GM10248 (cell line): ENCODE data around the gene ENHO.

Experiments used
- CTCF ChIA-PET: fragments of 300-600 bp; sonication (Branson Sonifier 250); formaldehyde crosslinking; extraction: SDS; loops from one replicate; lab custom pipeline; 2021; ENCODE audit warnings: antibody characterized with exemption; lab: Yijun Ruan, JAX
- POLR2A ChIA-PET: fragments of 350-650 bp; sonication (Branson Sonifier 250); formaldehyde crosslinking; extraction: SDS; loops from one replicate; lab custom pipeline; 2020; ENCODE audit warnings: antibody characterized with exemption; lab: Yijun Ruan, JAX
- DNase-seq: peaks from one replicate; pipeline ENCODE4 v3.0.0; 2012; ENCODE audit errors: extremely low spot score
- TF ChIP-seq, protein P1 (sequence below): IDR thresholded peaks from 2 replicates; pipeline ENCODE4 v1.5.1; 2012; ENCODE audit warnings: mild to moderate bottlenecking, low read depth; ENCODE audit errors: extremely low read depth, missing control alignments, control extremely low read depth

Gene ENHO

DNA sequence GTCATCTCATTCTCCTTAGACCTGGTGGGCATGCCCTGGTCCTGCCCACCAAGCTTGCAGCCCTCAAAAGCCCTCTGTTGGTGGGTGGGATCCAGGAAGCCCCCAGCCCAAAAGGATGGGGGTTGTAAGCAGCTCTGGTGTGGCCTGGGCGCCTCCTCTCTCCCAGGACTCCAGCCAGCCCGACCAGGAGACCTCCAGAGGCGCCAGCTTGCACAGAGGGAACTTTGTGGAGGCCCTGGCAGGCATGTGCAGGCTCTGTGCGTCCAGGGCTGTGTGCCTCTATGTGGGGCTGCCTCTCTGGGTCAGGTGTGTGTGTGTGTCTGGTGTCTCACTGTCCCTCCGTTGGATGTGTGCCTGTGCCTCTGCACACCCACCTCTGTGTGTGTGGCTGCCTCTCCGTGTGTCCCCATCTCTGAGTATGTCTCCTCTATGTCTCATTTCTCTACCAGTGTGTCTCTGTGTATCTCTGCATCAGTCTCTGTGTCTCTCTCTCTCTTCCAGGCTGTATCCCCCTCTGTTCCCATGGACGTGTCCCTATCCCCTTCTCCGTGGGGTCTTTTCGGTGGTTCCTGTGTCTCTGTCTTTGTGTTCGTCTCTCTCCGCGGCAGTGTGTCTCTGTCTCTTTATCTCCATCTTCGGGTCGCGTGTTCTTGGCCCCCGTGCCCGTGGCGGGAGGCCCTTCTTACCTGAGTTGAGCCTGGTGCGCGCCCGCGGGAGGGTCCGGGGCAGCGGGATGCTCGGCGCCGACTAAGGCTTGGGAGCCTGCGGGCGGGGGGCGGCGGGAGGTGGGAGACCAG lies 501 bp downstream of the ENHO start:
- CTCF ChIA-PET: interaction anchor here (1.3 kb wide), 1 partner anchor 8 kb away, joined by 3 read pairs; no protein-coding TSS in a partner anchor
- POLR2A ChIA-PET: no interaction called here
- TF ChIP-seq, protein P1, sequence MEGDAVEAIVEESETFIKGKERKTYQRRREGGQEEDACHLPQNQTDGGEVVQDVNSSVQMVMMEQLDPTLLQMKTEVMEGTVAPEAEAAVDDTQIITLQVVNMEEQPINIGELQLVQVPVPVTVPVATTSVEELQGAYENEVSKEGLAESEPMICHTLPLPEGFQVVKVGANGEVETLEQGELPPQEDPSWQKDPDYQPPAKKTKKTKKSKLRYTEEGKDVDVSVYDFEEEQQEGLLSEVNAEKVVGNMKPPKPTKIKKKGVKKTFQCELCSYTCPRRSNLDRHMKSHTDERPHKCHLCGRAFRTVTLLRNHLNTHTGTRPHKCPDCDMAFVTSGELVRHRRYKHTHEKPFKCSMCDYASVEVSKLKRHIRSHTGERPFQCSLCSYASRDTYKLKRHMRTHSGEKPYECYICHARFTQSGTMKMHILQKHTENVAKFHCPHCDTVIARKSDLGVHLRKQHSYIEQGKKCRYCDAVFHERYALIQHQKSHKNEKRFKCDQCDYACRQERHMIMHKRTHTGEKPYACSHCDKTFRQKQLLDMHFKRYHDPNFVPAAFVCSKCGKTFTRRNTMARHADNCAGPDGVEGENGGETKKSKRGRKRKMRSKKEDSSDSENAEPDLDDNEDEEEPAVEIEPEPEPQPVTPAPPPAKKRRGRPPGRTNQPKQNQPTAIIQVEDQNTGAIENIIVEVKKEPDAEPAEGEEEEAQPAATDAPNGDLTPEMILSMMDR: no peak
- DNase-seq: no peak

DNA sequence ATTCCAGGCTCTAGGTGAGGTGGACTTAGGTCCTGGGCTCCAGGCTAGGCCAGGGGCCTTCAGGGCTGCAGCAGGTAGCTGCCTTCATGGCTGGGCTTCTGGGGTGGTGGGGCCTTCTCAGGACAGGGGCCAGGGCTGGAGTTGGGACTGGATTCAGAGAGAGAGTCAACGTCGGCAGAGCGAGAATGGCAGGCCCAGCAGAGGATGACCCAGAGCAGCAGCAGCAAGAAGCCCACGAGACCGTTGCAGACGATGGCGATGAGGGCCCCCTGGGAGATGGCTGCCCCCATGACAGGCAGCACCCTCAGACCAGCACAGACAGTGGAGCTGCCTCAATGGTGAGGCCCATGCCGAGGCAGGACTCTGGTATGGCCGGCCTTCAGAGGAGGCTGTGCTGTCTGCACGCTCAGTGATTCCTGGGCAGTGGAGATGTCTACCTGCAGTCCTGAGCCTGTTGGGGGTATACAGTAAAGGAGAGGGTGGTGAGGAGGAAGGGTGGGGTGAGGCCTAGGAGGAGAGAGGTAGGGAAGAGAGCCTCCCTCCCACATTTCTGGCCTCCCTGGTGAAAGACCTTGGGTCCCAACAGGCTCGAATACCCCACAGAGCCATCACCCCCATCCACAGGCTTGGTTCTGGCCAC lies 1.3 kb downstream of the ENHO start:
- ChIA-PET POLR2A (no interaction called here), CTCF (no interaction called here)
- DNase-seq: no peak
- TF ChIP-seq, protein P1: no peak

DNA sequence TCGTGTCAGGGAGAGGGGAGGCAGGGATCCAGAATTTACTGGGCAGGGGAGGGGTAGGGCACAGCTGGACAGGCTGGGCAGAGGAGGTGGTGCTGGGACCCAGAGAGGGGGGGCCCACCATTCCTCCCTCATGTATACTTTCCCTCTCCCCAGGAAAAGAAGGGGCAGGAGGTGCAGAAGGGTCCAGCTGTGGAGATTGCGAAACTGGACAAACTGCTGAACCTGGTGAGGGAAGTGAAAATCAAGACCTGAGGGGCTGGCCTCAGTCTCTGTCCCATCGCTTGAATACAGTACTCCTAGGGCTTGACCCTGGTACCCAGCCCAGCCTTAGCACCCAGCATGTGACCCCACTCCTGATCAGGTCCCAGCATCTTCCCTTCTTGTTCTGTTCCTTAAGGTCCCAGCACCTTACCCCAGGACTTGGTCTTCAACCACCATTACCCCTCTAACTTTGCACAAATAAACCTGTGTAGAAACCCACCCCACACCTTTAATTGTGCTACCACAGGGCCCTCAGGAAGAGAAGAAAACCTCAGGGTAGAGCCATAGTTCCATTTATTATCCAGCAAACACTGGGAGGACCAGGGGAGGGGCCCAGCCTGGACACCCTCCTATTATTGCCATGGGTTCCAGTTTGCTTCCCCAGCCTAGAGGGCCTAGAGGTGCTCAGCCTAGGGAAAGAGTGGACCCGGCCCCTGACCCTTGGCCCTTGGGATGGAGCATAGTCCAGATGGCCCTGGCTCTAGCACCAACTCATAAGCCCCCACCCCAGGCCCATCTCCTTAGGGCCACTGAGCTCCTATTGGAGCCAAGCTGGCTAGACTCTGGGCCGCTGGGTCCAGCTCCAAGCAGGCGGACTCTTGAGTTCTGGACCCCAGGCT lies 2.0 kb downstream of the ENHO start:
- ChIA-PET POLR2A (no interaction called here), CTCF (interaction anchor here (1.7 kb wide), 1 partner anchor 71 kb away, joined by 5 read pairs; no protein-coding TSS in a partner anchor)
- no peak for DNase-seq
- TF ChIP-seq, protein P1: no peak

DNA sequence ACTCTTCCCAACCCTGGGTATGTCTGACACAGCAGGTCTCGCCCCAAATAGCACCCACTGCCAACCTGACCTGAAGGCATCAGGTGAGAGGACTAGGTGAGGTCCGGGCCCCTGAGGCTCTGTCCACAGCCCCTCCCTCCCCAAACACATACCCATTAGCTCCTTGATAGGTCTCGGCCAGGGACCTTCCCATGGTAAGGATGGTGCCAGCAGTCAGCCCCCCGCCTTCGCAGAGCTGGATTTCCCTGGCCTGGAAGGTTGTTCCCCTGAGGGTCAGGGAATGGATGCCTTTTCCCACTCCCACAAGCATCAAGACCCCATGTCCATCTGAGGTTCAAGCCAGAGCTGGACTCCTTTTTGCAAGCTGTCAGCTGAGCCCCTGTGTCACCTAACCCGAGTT lies 2.7 kb downstream of the ENHO start:
- DNase-seq: no peak
- POLR2A ChIA-PET: no interaction called here
- CTCF ChIA-PET: interaction anchor here (1.7 to 2.3 kb wide), 2 partner anchors 20 to 71 kb away, joined by 5 to 12 read pairs; no protein-coding TSS in a partner anchor
- TF ChIP-seq, protein P1: no peak

DNA sequence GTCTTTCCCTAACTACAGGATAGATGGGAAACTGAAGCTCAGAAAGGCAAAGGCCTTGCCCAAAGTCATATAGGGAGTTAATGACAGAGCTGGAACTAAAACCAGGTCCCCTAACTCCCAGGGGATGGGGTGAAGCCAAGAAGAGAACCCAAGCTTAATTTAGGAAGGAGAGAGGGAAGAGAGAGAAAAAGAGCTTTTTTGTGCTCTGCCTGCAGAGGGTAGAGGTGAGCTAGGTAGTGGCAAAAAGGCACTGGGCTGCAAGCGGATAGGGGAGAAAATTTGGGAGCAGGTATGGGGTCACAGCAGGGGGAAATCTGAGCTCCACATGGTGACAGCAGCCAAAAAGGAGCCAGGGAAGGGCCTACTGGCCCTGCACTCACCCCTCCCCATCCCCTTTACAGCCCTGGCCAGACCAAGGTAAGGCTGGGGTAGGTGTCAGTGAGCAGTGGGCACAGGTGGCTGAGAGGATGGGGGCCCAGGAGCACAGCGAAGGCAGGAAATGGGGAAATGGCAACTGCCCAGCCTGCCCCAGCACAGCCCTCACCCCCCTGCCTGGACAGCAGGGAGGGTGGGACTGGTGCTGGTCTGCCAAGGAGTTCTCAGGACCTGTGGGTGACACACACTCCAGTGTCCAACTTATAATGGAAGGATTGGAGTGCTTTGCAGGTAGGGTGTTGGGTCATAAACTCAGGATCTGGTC lies 3.3 kb downstream of the ENHO start:
- TF ChIP-seq, protein P1: no peak
- ChIA-PET CTCF (interaction anchor here (0.9 to 2.3 kb wide), 5 partner anchors 16 to 115 kb away, joined by 3 to 12 read pairs (median 4); no protein-coding TSS in a partner anchor), POLR2A (no interaction called here)
- no peak for DNase-seq
